ENCODE measurements around the gene DNAJB11. TPM values are rescaled to one million over a fixed set of nuclear protein-coding genes. Genes with fewer than 3 reads are reported as not detected.

DNAJB11 gene
- total and polyA plus RNA-seq, 3 experiments from 2014 or later, result 48.9 to 65.6 (median 62.7) TPM

- H3K27me3 ChIP-seq (ENCODE audit: insufficient read depth, low read length, poor library complexity, severe bottlenecking), result no peaks in the 10 kb centered on the region
- no peak overlapping the region for H3K4me3 ChIP-seq (ENCODE audit: low read length)
- no peak for DNase-seq
- Mint-ChIP-seq H3K27ac (peak overlapping the region in 2 of 8 donors; percentile 4 to 73), H3K9me3 (no peaks in the 10 kb centered on the region), H3K27me3 (no peaks in the 10 kb centered on the region), H3K4me1 (peaks cover 7 to 18% (median 9%) of the 10 kb centered on the region in 3 donors), H3K36me3 (peaks cover 0 to 5% (median under 1%) of the 10 kb centered on the region in 3 donors), H3K4me3 (no peak overlapping the region)
- no peaks in the 10 kb centered on the region for H3K36me3 ChIP-seq (ENCODE audit: insufficient read depth, low read length)
- H3K4me1 ChIP-seq (ENCODE audit: insufficient read depth, low read length), result no peaks in the 10 kb centered on the region
- CTCF ChIA-PET, result interaction anchor here (1.2 to 4.1 kb wide), 3 partner anchors 20 to 26 kb away, joined by 3 to 15 read pairs (median 10); partner anchors contain the start of gene DNAJB11
- POLR2A ChIA-PET, result interaction anchor here (0.6 to 0.7 kb wide), 2 partner anchors 166 to 216 kb away, joined by 3 to 6 read pairs; no protein-coding TSS in a partner anchor
- no peaks in the 10 kb centered on the region for H3K9me3 ChIP-seq (ENCODE audit: low read length)
- no peak overlapping the region for H3K27ac ChIP-seq (ENCODE audit: low read depth, low read length)
These were observed 20.2 kb downstream of the DNAJB11 start for GRCh38 chr3:186590580-186591295.

DNA sequence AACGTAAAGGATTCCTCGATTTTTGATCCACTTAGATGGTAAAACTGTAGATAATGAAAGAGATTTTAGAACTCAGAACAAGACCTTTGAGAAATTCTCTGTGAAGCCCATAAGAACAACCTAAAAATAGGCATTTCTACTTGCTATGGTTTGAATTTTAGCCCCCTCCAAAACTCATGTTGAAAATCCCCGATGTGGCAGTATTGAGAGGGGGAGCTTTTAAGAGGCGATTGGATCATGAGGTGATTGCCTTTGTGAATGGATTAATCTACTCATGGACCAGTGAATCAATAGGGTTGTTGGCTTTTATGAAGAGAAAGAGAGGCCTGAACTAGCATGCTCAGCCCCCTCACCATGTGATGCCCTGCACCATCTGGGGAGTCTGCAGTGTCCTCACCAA lies 22.2 kb downstream of the DNAJB11 start:
- H3K27me3 ChIP-seq (ENCODE audit: insufficient read depth, low read length, poor library complexity, severe bottlenecking), result no peaks in the 10 kb centered on the region
- H3K9me3 ChIP-seq (ENCODE audit: low read length), result no peaks in the 10 kb centered on the region
- Mint-ChIP-seq H3K27ac (no peak overlapping the region), H3K9me3 (no peaks in the 10 kb centered on the region), H3K4me1 (peaks cover 7 to 18% (median 9%) of the 10 kb centered on the region in 3 donors), H3K4me3 (no peak overlapping the region), H3K36me3 (no peaks in the 10 kb centered on the region), H3K27me3 (no peaks in the 10 kb centered on the region)
- DNase-seq, result no peak
- no peaks in the 10 kb centered on the region for H3K4me1 ChIP-seq (ENCODE audit: insufficient read depth, low read length)
- ChIA-PET POLR2A (no interaction called here), CTCF (interaction anchor here (4.1 kb wide), 1 partner anchor 24 kb away, joined by 15 read pairs; no protein-coding TSS in a partner anchor)
- H3K36me3 ChIP-seq (ENCODE audit: insufficient read depth, low read length), result no peaks in the 10 kb centered on the region
- H3K27ac ChIP-seq (ENCODE audit: low read depth, low read length), result no peak overlapping the region
- no peak overlapping the region for H3K4me3 ChIP-seq (ENCODE audit: low read length)

GRCh38 chr3:186593862-186594261 lies 23.3 kb downstream of the DNAJB11 start:
- ChIA-PET POLR2A (no interaction called here), CTCF (interaction anchor here (3.1 to 4.1 kb wide), 2 partner anchors 21 to 23 kb away, joined by 13 to 15 read pairs; no protein-coding TSS in a partner anchor)
- H3K9me3 Mint-ChIP-seq, result no peaks in the 10 kb centered on the region
- H3K27me3 ChIP-seq (ENCODE audit: insufficient read depth, low read length, poor library complexity, severe bottlenecking), result no peaks in the 10 kb centered on the region
- peaks cover 1 to 4% of the 10 kb centered on the region in 2 donors for H3K27me3 Mint-ChIP-seq
- no peak overlapping the region for H3K27ac ChIP-seq (ENCODE audit: low read depth, low read length)
- H3K4me1 Mint-ChIP-seq, result peaks cover 7 to 16% (median 7%) of the 10 kb centered on the region in 3 donors
- no peaks in the 10 kb centered on the region for H3K4me1 ChIP-seq (ENCODE audit: insufficient read depth, low read length)
- no peak overlapping the region for H3K4me3 Mint-ChIP-seq
- H3K36me3 ChIP-seq (ENCODE audit: insufficient read depth, low read length), result no peaks in the 10 kb centered on the region
- H3K9me3 ChIP-seq (ENCODE audit: low read length), result no peaks in the 10 kb centered on the region
- no peak overlapping the region for H3K4me3 ChIP-seq (ENCODE audit: low read length)
- no peak overlapping the region for H3K27ac Mint-ChIP-seq
- no peak for DNase-seq
- no peaks in the 10 kb centered on the region for H3K36me3 Mint-ChIP-seq

GRCh38 chr3:186594591-186595113 lies 24.1 kb downstream of the DNAJB11 start:
- no peak overlapping the region for H3K4me3 ChIP-seq (ENCODE audit: low read length)
- no peaks in the 10 kb centered on the region for H3K4me1 ChIP-seq (ENCODE audit: insufficient read depth, low read length)
- Mint-ChIP-seq H3K4me1 (peaks cover 7 to 12% (median 7%) of the 10 kb centered on the region in 3 donors), H3K27me3 (peaks cover 4% of the 10 kb centered on the region in 2 donors), H3K9me3 (no peaks in the 10 kb centered on the region), H3K36me3 (no peaks in the 10 kb centered on the region), H3K4me3 (no peak overlapping the region), H3K27ac (no peak overlapping the region)
- ChIA-PET CTCF (interaction anchor here (3.1 kb wide), 1 partner anchor 21 kb away, joined by 13 read pairs; no protein-coding TSS in a partner anchor), POLR2A (no interaction called here)
- no peak for DNase-seq
- H3K27ac ChIP-seq (ENCODE audit: low read depth, low read length), result no peak overlapping the region
- H3K36me3 ChIP-seq (ENCODE audit: insufficient read depth, low read length), result no peaks in the 10 kb centered on the region
- no peaks in the 10 kb centered on the region for H3K9me3 ChIP-seq (ENCODE audit: low read length)
- H3K27me3 ChIP-seq (ENCODE audit: insufficient read depth, low read length, poor library complexity, severe bottlenecking), result no peaks in the 10 kb centered on the region

GRCh38 chr3:186596568-186597287 lies 26.2 kb downstream of the DNAJB11 start:
- Histone ChIP-seq H3K9me3 (ENCODE audit: low read length) (no peaks in the 10 kb centered on the region), H3K27me3 (ENCODE audit: insufficient read depth, low read length, poor library complexity, severe bottlenecking) (no peaks in the 10 kb centered on the region), H3K36me3 (ENCODE audit: insufficient read depth, low read length) (no peaks in the 10 kb centered on the region), H3K27ac (ENCODE audit: low read depth, low read length) (no peak overlapping the region), H3K4me1 (ENCODE audit: insufficient read depth, low read length) (no peaks in the 10 kb centered on the region), H3K4me3 (ENCODE audit: low read length) (no peak overlapping the region)
- peaks cover 4% of the 10 kb centered on the region in 2 donors for H3K27me3 Mint-ChIP-seq
- no peak overlapping the region for H3K27ac Mint-ChIP-seq
- no peaks in the 10 kb centered on the region for H3K4me1 Mint-ChIP-seq
- H3K9me3 Mint-ChIP-seq, result no peaks in the 10 kb centered on the region
- DNase-seq, result no peak
- ChIA-PET POLR2A (no interaction called here), CTCF (interaction anchor here (0.7 to 2.9 kb wide), 3 partner anchors 18 to 552 kb away, joined by 3 to 11 read pairs (median 8); no protein-coding TSS in a partner anchor)
- no peak overlapping the region for H3K4me3 Mint-ChIP-seq
- no peaks in the 10 kb centered on the region for H3K36me3 Mint-ChIP-seq

DNA sequence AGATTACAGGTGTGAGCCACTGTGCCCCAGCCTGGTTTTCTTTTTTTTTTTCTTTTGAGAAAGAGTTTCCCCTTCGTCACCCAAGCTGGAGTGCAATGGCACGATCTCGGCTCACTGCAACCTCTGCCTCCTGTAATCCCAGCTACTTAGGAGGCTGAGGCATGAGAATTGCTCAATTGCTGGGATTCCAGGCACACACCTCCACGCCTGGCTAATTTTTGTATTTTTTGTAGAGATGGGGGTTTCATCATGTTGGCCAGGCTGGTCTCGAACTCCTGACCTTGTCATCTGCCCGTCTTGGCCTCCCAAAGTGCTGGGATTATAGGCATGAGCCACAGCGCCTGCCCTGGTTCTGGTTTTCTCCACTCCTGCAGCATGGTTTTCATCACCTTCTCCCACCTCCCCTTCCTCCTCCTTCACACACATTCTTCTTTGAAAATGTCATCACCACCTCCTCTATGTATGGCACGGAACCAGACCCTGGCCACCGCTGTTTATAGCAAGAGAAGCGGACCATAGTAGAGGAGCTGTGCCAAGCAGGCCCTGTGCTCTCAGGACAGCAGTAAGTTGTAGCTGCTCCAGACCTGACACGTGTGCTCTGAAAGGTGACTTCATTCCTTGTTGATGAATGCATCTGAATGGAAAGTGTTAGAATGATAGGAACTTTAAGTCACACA lies 27.7 kb downstream of the DNAJB11 start:
- peaks cover 4% of the 10 kb centered on the region in 2 donors for H3K27me3 Mint-ChIP-seq
- no peaks in the 10 kb centered on the region for H3K36me3 Mint-ChIP-seq
- Histone ChIP-seq H3K4me3 (ENCODE audit: low read length) (no peak overlapping the region), H3K9me3 (ENCODE audit: low read length) (no peaks in the 10 kb centered on the region), H3K27ac (ENCODE audit: low read depth, low read length) (no peak overlapping the region), H3K36me3 (ENCODE audit: insufficient read depth, low read length) (no peaks in the 10 kb centered on the region), H3K27me3 (ENCODE audit: insufficient read depth, low read length, poor library complexity, severe bottlenecking) (no peaks in the 10 kb centered on the region), H3K4me1 (ENCODE audit: insufficient read depth, low read length) (no peaks in the 10 kb centered on the region)
- POLR2A ChIA-PET, result no interaction called here
- CTCF ChIA-PET, result interaction anchor here (2.5 to 2.9 kb wide), 2 partner anchors 17 to 19 kb away, joined by 8 to 11 read pairs; no protein-coding TSS in a partner anchor
- no peak for DNase-seq
- H3K9me3 Mint-ChIP-seq, result no peaks in the 10 kb centered on the region
- H3K4me1 Mint-ChIP-seq, result no peaks in the 10 kb centered on the region
- H3K4me3 Mint-ChIP-seq, result peak overlapping the region in 1 of 7 donors; percentile 57
- H3K27ac Mint-ChIP-seq, result no peak overlapping the region

GRCh38 chr3:186598794-186599141 lies 28.2 kb downstream of the DNAJB11 start:
- H3K36me3 Mint-ChIP-seq, result no peaks in the 10 kb centered on the region
- H3K27me3 Mint-ChIP-seq, result peaks cover 4% of the 10 kb centered on the region in 2 donors
- POLR2A ChIA-PET, result no interaction called here
- H3K4me1 ChIP-seq (ENCODE audit: insufficient read depth, low read length), result no peaks in the 10 kb centered on the region
- no peak overlapping the region for H3K27ac Mint-ChIP-seq
- no peaks in the 10 kb centered on the region for H3K9me3 Mint-ChIP-seq
- H3K4me3 ChIP-seq (ENCODE audit: low read length), result no peak overlapping the region
- CTCF ChIA-PET, result interaction anchor here (2.9 kb wide), 1 partner anchor 18 kb away, joined by 11 read pairs; no protein-coding TSS in a partner anchor
- no peaks in the 10 kb centered on the region for H3K27me3 ChIP-seq (ENCODE audit: insufficient read depth, low read length, poor library complexity, severe bottlenecking)
- no peak overlapping the region for H3K4me3 Mint-ChIP-seq
- no peaks in the 10 kb centered on the region for H3K9me3 ChIP-seq (ENCODE audit: low read length)
- no peak for DNase-seq
- H3K27ac ChIP-seq (ENCODE audit: low read depth, low read length), result no peak overlapping the region
- no peaks in the 10 kb centered on the region for H3K36me3 ChIP-seq (ENCODE audit: insufficient read depth, low read length)
- H3K4me1 Mint-ChIP-seq, result no peaks in the 10 kb centered on the region
